Measurements from ENCODE around the gene SLC25A12. TPM values are rescaled to one million over a fixed set of nuclear protein-coding genes. Genes with fewer than 3 reads are reported as not detected.

SLC25A12 gene
- total RNA-seq, 3 donors from 2014 or later (not counting 1 experiment from before 2014, with no cell fraction given) = 18.7 to 21.7 (median 19.0) TPM

DNA sequence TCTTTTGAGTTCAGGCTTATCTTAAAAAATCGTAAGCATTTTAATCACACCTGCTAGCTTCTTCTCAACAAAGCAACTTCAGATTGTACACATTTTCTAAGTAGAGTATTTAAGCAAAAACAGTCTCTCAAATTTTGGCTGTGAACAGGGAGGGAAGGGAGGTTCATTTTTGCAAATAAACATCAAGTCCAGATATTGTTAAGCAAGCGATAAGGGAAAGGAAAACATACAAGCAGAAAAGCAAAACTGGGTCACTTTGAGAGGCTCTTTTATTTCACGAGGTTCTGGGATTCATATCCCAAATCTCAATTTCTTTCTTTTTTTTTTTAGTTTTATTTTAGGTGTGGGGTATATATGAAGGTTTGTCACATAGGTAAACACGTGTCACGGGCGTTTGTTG lies 79.9 kb downstream of the SLC25A12 start:
- Histone ChIP-seq H3K4me1 (ENCODE audit: control insufficient read depth, insufficient read depth, low read length) (no peaks in the 10 kb centered on the region), H3K4me3 (ENCODE audit: low read length) (no peak overlapping the region), H3K36me3 (ENCODE audit: control insufficient read depth, insufficient read depth, low read length) (peaks cover 10% of the 10 kb centered on the region), H3K9me3 (ENCODE audit: control insufficient read depth, insufficient read depth, low read length) (no peaks in the 10 kb centered on the region), H3K27me3 (ENCODE audit: control insufficient read depth, insufficient read depth, low read length) (no peaks in the 10 kb centered on the region), H3K27ac (ENCODE audit: low read length) (no peak overlapping the region)
- DNase-seq (no peak), ATAC-seq (no peak)
- TF ChIP-seq, protein P1, sequence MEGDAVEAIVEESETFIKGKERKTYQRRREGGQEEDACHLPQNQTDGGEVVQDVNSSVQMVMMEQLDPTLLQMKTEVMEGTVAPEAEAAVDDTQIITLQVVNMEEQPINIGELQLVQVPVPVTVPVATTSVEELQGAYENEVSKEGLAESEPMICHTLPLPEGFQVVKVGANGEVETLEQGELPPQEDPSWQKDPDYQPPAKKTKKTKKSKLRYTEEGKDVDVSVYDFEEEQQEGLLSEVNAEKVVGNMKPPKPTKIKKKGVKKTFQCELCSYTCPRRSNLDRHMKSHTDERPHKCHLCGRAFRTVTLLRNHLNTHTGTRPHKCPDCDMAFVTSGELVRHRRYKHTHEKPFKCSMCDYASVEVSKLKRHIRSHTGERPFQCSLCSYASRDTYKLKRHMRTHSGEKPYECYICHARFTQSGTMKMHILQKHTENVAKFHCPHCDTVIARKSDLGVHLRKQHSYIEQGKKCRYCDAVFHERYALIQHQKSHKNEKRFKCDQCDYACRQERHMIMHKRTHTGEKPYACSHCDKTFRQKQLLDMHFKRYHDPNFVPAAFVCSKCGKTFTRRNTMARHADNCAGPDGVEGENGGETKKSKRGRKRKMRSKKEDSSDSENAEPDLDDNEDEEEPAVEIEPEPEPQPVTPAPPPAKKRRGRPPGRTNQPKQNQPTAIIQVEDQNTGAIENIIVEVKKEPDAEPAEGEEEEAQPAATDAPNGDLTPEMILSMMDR (IDR thresholded peaks at IDR 0.05) = no peak
- H3K36me3 Mint-ChIP-seq = no peaks in the 10 kb centered on the region
- WGBS (ENCODE audit: insufficient coverage) = 90% methylated on average over 4 of the region's 6 CpGs
- no peak overlapping the region for H3K27ac Mint-ChIP-seq
- intact Hi-C loops (cut with micrococcal nuclease) = loop anchor here (5.0 kb wide), 2 partner anchors 298 to 648 kb away; no protein-coding TSS in a partner anchor
- no peak overlapping the region for H3K4me3 Mint-ChIP-seq
- H3K4me1 Mint-ChIP-seq = no peaks in the 10 kb centered on the region
- no peaks in the 10 kb centered on the region for H3K9me3 Mint-ChIP-seq
- no peaks in the 10 kb centered on the region for H3K27me3 Mint-ChIP-seq (ENCODE audit: low read depth in 2 of 2)

- ATAC-seq (no peak), DNase-seq (no peak)
- Histone ChIP-seq H3K27ac (ENCODE audit: low read length) (no peak overlapping the region), H3K4me1 (ENCODE audit: control insufficient read depth, insufficient read depth, low read length) (no peaks in the 10 kb centered on the region), H3K36me3 (ENCODE audit: control insufficient read depth, insufficient read depth, low read length) (peaks cover 10% of the 10 kb centered on the region), H3K27me3 (ENCODE audit: control insufficient read depth, insufficient read depth, low read length) (no peaks in the 10 kb centered on the region), H3K4me3 (ENCODE audit: low read length) (no peak overlapping the region), H3K9me3 (ENCODE audit: control insufficient read depth, insufficient read depth, low read length) (no peaks in the 10 kb centered on the region)
- H3K36me3 Mint-ChIP-seq = no peaks in the 10 kb centered on the region
- no peak overlapping the region for H3K27ac Mint-ChIP-seq
- no peaks in the 10 kb centered on the region for H3K9me3 Mint-ChIP-seq
- TF ChIP-seq, protein P1 (IDR thresholded peaks at IDR 0.05) = no peak
- intact Hi-C loops (cut with micrococcal nuclease) = loop anchor here (5.0 kb wide), 2 partner anchors 299 to 649 kb away; no protein-coding TSS in a partner anchor
- 100% methylated on average over 1 of the region's 5 CpGs for whole genome bisulfite sequencing (ENCODE audit: insufficient coverage)
- no peaks in the 10 kb centered on the region for H3K27me3 Mint-ChIP-seq (ENCODE audit: low read depth in 2 of 2)
- no peaks in the 10 kb centered on the region for H3K4me1 Mint-ChIP-seq
- H3K4me3 Mint-ChIP-seq = no peak overlapping the region
Measured at GRCh38 chr2:171813729-171814128, 80.3 kb downstream of the SLC25A12 start.

- H3K36me3 ChIP-seq (ENCODE audit: control insufficient read depth, insufficient read depth, low read length) = peaks cover 10% of the 10 kb centered on the region
- WGBS (ENCODE audit: insufficient coverage) = 95% methylated on average over 3 of the region's 3 CpGs
- no peak for DNase-seq
- intact Hi-C loops (cut with micrococcal nuclease) = loop anchor here (5.0 kb wide), 2 partner anchors 299 to 649 kb away; no protein-coding TSS in a partner anchor
- no peaks in the 10 kb centered on the region for H3K27me3 Mint-ChIP-seq (ENCODE audit: low read depth in 2 of 2)
- H3K4me3 Mint-ChIP-seq = no peak overlapping the region
- H3K9me3 ChIP-seq (ENCODE audit: control insufficient read depth, insufficient read depth, low read length) = no peaks in the 10 kb centered on the region
- no peaks in the 10 kb centered on the region for H3K27me3 ChIP-seq (ENCODE audit: control insufficient read depth, insufficient read depth, low read length)
- TF ChIP-seq, protein P1 (IDR thresholded peaks at IDR 0.05) = no peak
- no peak overlapping the region for H3K27ac Mint-ChIP-seq
- H3K27ac ChIP-seq (ENCODE audit: low read length) = no peak overlapping the region
- no peaks in the 10 kb centered on the region for H3K9me3 Mint-ChIP-seq
- no peak for ATAC-seq
- no peaks in the 10 kb centered on the region for H3K4me1 Mint-ChIP-seq
- no peaks in the 10 kb centered on the region for H3K36me3 Mint-ChIP-seq
- no peak overlapping the region for H3K4me3 ChIP-seq (ENCODE audit: low read length)
- H3K4me1 ChIP-seq (ENCODE audit: control insufficient read depth, insufficient read depth, low read length) = no peaks in the 10 kb centered on the region
Measured at GRCh38 chr2:171813126-171813525, 80.9 kb downstream of the SLC25A12 start.

GRCh38 chr2:171811245-171811628 lies 82.8 kb downstream of the SLC25A12 start:
- H3K36me3 ChIP-seq (ENCODE audit: control insufficient read depth, insufficient read depth, low read length) = peaks cover 14% of the 10 kb centered on the region
- no peaks in the 10 kb centered on the region for H3K4me1 ChIP-seq (ENCODE audit: control insufficient read depth, insufficient read depth, low read length)
- no peaks in the 10 kb centered on the region for H3K27me3 Mint-ChIP-seq (ENCODE audit: low read depth in 2 of 2)
- DNase-seq (peak in 1 of 2 donors; percentile 46), ATAC-seq (no peak)
- H3K36me3 Mint-ChIP-seq = no peaks in the 10 kb centered on the region
- H3K27ac Mint-ChIP-seq = no peak overlapping the region
- H3K4me1 Mint-ChIP-seq = no peaks in the 10 kb centered on the region
- H3K9me3 Mint-ChIP-seq = no peaks in the 10 kb centered on the region
- no peak overlapping the region for H3K27ac ChIP-seq (ENCODE audit: low read length)
- TF ChIP-seq, protein P1 (IDR thresholded peaks at IDR 0.05) = no peak
- no peak overlapping the region for H3K4me3 Mint-ChIP-seq
- intact Hi-C loops (cut with micrococcal nuclease) = loop anchor here (5.0 kb wide), 2 partner anchors 301 to 651 kb away; no protein-coding TSS in a partner anchor
- WGBS (ENCODE audit: insufficient coverage) = 66% methylated on average over 4 of the region's 4 CpGs
- H3K27me3 ChIP-seq (ENCODE audit: control insufficient read depth, insufficient read depth, low read length) = no peaks in the 10 kb centered on the region
- H3K4me3 ChIP-seq (ENCODE audit: low read length) = no peak overlapping the region
- no peaks in the 10 kb centered on the region for H3K9me3 ChIP-seq (ENCODE audit: control insufficient read depth, insufficient read depth, low read length)
